PFSK-1 (cell line): ENCODE data around the gene UFM1.

Source experiments
- POLR2AphosphoS5 ChIP-seq: IDR thresholded peaks from 2 replicates; pipeline ENCODE4 v1.6.1; 2012; ENCODE audit warnings: low read depth, mild to moderate bottlenecking, control low read depth, low read length, moderate library complexity
- TAF1 ChIP-seq: IDR thresholded peaks from 2 replicates; pipeline ENCODE4 v1.6.1; 2012; ENCODE audit warnings: low read length, control low read depth, borderline replicate concordance; ENCODE audit not compliant: insufficient read depth

DNA sequence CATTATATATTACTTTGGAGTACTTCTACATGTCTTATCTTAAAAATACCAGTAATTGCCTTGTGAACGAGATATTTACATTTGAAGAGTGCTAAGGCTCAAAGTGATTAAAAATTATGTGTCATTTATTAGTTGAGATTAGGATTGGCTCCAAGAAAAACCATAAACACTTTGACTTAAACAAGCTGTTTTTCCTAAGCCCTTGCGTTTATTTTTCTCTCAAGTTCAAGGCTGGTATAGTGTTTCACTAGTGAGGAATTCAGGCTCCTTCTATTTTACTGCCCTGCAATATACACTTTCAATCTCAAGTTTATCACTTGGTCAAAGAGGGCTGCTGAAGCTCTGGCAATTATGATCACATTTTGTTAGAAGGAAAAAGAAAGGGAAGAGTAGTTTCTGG lies 49.9 kb downstream of the UFM1 start:
- TF ChIP-seq POLR2AphosphoS5: no peak
- TF ChIP-seq TAF1: no peak
